Activated CD4-positive, alpha-beta T cell treated with anti-CD3 and anti-CD28 coated beads for 36 hours (primary cell): ENCODE data around the gene ARPC4. TPM values are rescaled to one million over a fixed set of nuclear protein-coding genes. Genes with fewer than 3 reads are reported as not detected.
"Not testable (repeated sequence)": the region's sequence is repeated elsewhere in the genome, so short reads cannot be mapped to it uniquely, and the experiment has no call there.

Experiments used
- ATAC-seq: fragments of 200-7000 bp; cut with Tn5 transposase; one replicate; pipeline ENCODE4 v1.10.0; 2021; ENCODE audit warnings: mild to moderate bottlenecking, moderate library complexity
- CTCF ChIA-PET: fragments of 350-600 bp; sonication (Branson Sonifier 250); formaldehyde crosslinking; loops from one replicate; lab custom pipeline; 2021; ENCODE audit warnings: antibody characterized with exemption; lab: Charles Lee
- POLR2A ChIA-PET: fragments of 350-600 bp; sonication (Branson Sonifier 250); formaldehyde crosslinking; loops from one replicate; lab custom pipeline; 2021; ENCODE audit warnings: antibody characterized with exemption, inconsistent platforms; lab: Charles Lee
- DNase-seq: peaks from one replicate; pipeline ENCODE4 v3.0.0-alpha.2; 2020
- H3K27ac Mint-ChIP-seq: one replicate; pipeline ENCODE4 v1.8.0; 2021; ENCODE audit warnings: mixed read lengths
- H3K27me3 Mint-ChIP-seq: one replicate; pipeline ENCODE4 v1.8.0; 2021; ENCODE audit warnings: mixed read lengths
- H3K36me3 Mint-ChIP-seq: one replicate; pipeline ENCODE4 v1.8.0; 2021; ENCODE audit warnings: low read depth, mixed read lengths
- H3K4me1 Mint-ChIP-seq: one replicate; pipeline ENCODE4 v1.8.0; 2021; ENCODE audit warnings: mixed read lengths
- H3K4me3 Mint-ChIP-seq: one replicate; pipeline ENCODE4 v1.8.0; 2021; ENCODE audit warnings: mild to moderate bottlenecking, moderate library complexity, mixed read lengths
- H3K9me3 Mint-ChIP-seq: one replicate; pipeline ENCODE4 v1.8.0; 2021; ENCODE audit warnings: low read depth, mixed read lengths
- intact Hi-C, 2 experiments: fragments of 100-400 bp; cut with DNase I in 1 of 2; cut with micrococcal nuclease in 1 of 2; formaldehyde crosslinking; loops; one replicate each; pipeline versions ENCODE4 v1.14.2 to v1.15.1; 2022 to 2024; cut with DNase I, micrococcal nuclease
- total RNA-seq, 2 experiments: library from RNA; stranded (reverse); gene quantifications; one replicate each; pipeline ENCODE4 v1.2.3, GENCODE V29; 2021

ARPC4 gene
- total RNA-seq, 2 experiments from 2014 or later: 164 to 231 TPM

GRCh38 chr3:9837701-9838582 is 45.1 kb downstream of the ARPC4 start:
- no peak for DNase-seq
- ATAC-seq: no peak
- Mint-ChIP-seq H3K4me1 (peaks cover 13% of the 10 kb centered on the region), H3K9me3 (no peaks in the 10 kb centered on the region), H3K36me3 (peaks cover 56% of the 10 kb centered on the region), H3K27ac (no peak overlapping the region), H3K27me3 (no peaks in the 10 kb centered on the region), H3K4me3 (no peak overlapping the region)
- POLR2A ChIA-PET: no interaction called here
- CTCF ChIA-PET: interaction anchor here (0.5 kb wide), 1 partner anchor 114 kb away, joined by 3 read pairs; the partner anchor contains the start of gene PRRT3
- intact Hi-C loops: no loop called here

GRCh38 chr3:9838856-9839255 is 46.0 kb downstream of the ARPC4 start:
- Mint-ChIP-seq H3K4me1 (peaks cover 14% of the 10 kb centered on the region), H3K27me3 (no peaks in the 10 kb centered on the region), H3K4me3 (no peak overlapping the region), H3K9me3 (no peaks in the 10 kb centered on the region), H3K36me3 (peaks cover 56% of the 10 kb centered on the region), H3K27ac (no peak overlapping the region)
- ATAC-seq (no peak), DNase-seq (no peak)
- POLR2A ChIA-PET: interaction anchor here (0.6 kb wide), 2 partner anchors 22 to 40 kb away, joined by 4 to 5 read pairs; no protein-coding TSS in a partner anchor
- intact Hi-C loops: no loop called here
- CTCF ChIA-PET: no interaction called here

- H3K36me3 Mint-ChIP-seq: peaks cover 40% of the 10 kb centered on the region
- H3K27ac Mint-ChIP-seq: no peak overlapping the region
- intact Hi-C loops: loop anchor here (5.0 kb wide), 3 partner anchors 51 to 444 kb away; partner anchors contain the start of genes CRELD1 (in 1 of the 2), JAGN1 (in 1 of the 2) and SETD5 (in 1 of the 2)
- H3K27me3 Mint-ChIP-seq: no peaks in the 10 kb centered on the region
- no peak overlapping the region for H3K4me3 Mint-ChIP-seq
- CTCF ChIA-PET: interaction anchor here (0.6 to 0.7 kb wide), 2 partner anchors 76 to 110 kb away, joined by 3 read pairs; partner anchors contain the start of gene IL17RC
- POLR2A ChIA-PET: interaction anchor here (0.6 to 0.7 kb wide), 2 partner anchors 98 to 211 kb away, joined by 3 to 4 read pairs; no protein-coding TSS in a partner anchor
- ATAC-seq (no peak), DNase-seq (no peak)
- no peaks in the 10 kb centered on the region for H3K9me3 Mint-ChIP-seq
- peaks cover 27% of the 10 kb centered on the region for H3K4me1 Mint-ChIP-seq
Measured at GRCh38 chr3:9841015-9841414, 48.1 kb downstream of the ARPC4 start.

GRCh38 chr3:9843715-9844438 is 51.0 kb downstream of the ARPC4 start, which contains the start of gene RPUSD3:
Gene RPUSD3 (minus strand): TSS chr3:9844008. CDS start chr3:9843990, 18 bp downstream.
- intact Hi-C loops: loop anchor here (1.0 to 5.0 kb wide), 14 partner anchors 46 to 477 kb away; partner anchors contain the start of genes CRELD1 (in 2 of the 2), JAGN1 (in 2 of the 2), BRK1 (in 1 of the 2) and BRPF1 (in 1 of the 2)
- ChIA-PET POLR2A (interaction anchor here (0.6 to 1.0 kb wide), 2 partner anchors 80 to 448 kb away, joined by 3 read pairs; no protein-coding TSS in a partner anchor), CTCF (interaction anchor here (1.0 to 1.4 kb wide), 2 partner anchors 47 to 103 kb away, joined by 4 to 6 read pairs; partner anchors contain the start of gene JAGN1)
- H3K27ac Mint-ChIP-seq: peak within 1 kb of the TSS; percentile 96
- H3K4me3 Mint-ChIP-seq: peak within 1 kb of the TSS; percentile 99
- ATAC-seq (peak; percentile 97), DNase-seq (peak; percentile 98)
- no peaks in the 10 kb centered on the region for H3K27me3 Mint-ChIP-seq
- peaks cover 29% of the 10 kb centered on the region for H3K36me3 Mint-ChIP-seq
- H3K4me1 Mint-ChIP-seq: peaks cover 28% of the 10 kb centered on the region
- no peaks in the 10 kb centered on the region for H3K9me3 Mint-ChIP-seq

- peaks cover 12% of the 10 kb centered on the region for H3K36me3 Mint-ChIP-seq
- H3K27ac Mint-ChIP-seq: no peak overlapping the region
- no peaks in the 10 kb centered on the region for H3K27me3 Mint-ChIP-seq
- CTCF ChIA-PET: no interaction called here
- intact Hi-C loops: no loop called here
- POLR2A ChIA-PET: no interaction called here
- DNase-seq (no peak), ATAC-seq (no peak)
- H3K4me1 Mint-ChIP-seq: peaks cover 28% of the 10 kb centered on the region
- H3K9me3 Mint-ChIP-seq: no peaks in the 10 kb centered on the region
- no peak overlapping the region for H3K4me3 Mint-ChIP-seq
Measured at GRCh38 chr3:9846231-9846630, 53.3 kb downstream of the ARPC4 start.

- intact Hi-C loops: no loop called here
- POLR2A ChIA-PET: no interaction called here
- H3K27ac Mint-ChIP-seq: no peak overlapping the region
- peaks cover 24% of the 10 kb centered on the region for H3K4me1 Mint-ChIP-seq
- DNase-seq: no peak
- H3K9me3 Mint-ChIP-seq: no peaks in the 10 kb centered on the region
- CTCF ChIA-PET: interaction anchor here (0.6 kb wide), 1 partner anchor 287 kb away, joined by 3 read pairs; no protein-coding TSS in a partner anchor
- no peak for ATAC-seq
- H3K36me3 Mint-ChIP-seq: peaks cover 5% of the 10 kb centered on the region
- no peak overlapping the region for H3K4me3 Mint-ChIP-seq
- no peaks in the 10 kb centered on the region for H3K27me3 Mint-ChIP-seq
Measured at GRCh38 chr3:9846931-9847488, 54.1 kb downstream of the ARPC4 start.

GRCh38 chr3:9847870-9848269 is 55.0 kb downstream of the ARPC4 start:
- DNase-seq, H3K27ac Mint-ChIP-seq, H3K27me3 Mint-ChIP-seq, intact Hi-C loops, H3K9me3 Mint-ChIP-seq, POLR2A ChIA-PET, H3K4me3 Mint-ChIP-seq, ATAC-seq, H3K36me3 Mint-ChIP-seq: not testable (repeated sequence)
- CTCF ChIA-PET: interaction anchor here (0.6 to 1.0 kb wide), 4 partner anchors 13 to 287 kb away, joined by 3 read pairs; no protein-coding TSS in a partner anchor
- H3K4me1 Mint-ChIP-seq: peaks cover 17% of the 10 kb centered on the region

- H3K9me3 Mint-ChIP-seq, ATAC-seq, POLR2A ChIA-PET, H3K36me3 Mint-ChIP-seq, H3K4me3 Mint-ChIP-seq, intact Hi-C loops, H3K27me3 Mint-ChIP-seq: not testable (repeated sequence)
- peak; percentile 29 for DNase-seq
- peaks cover 16% of the 10 kb centered on the region for H3K4me1 Mint-ChIP-seq
- CTCF ChIA-PET: interaction anchor here (0.6 to 1.5 kb wide), 9 partner anchors 12 to 437 kb away, joined by 3 to 5 read pairs (median 3); no protein-coding TSS in a partner anchor
- peak overlapping the region; percentile 38 for H3K27ac Mint-ChIP-seq
Measured at GRCh38 chr3:9848860-9849259, 56.0 kb downstream of the ARPC4 start.

GRCh38 chr3:9851383-9851782 is 58.5 kb downstream of the ARPC4 start:
- H3K9me3 Mint-ChIP-seq, intact Hi-C loops, H3K4me1 Mint-ChIP-seq, POLR2A ChIA-PET, H3K27ac Mint-ChIP-seq, H3K36me3 Mint-ChIP-seq, H3K4me3 Mint-ChIP-seq, DNase-seq, H3K27me3 Mint-ChIP-seq, ATAC-seq, CTCF ChIA-PET: not testable (repeated sequence)

- CTCF ChIA-PET, H3K27ac Mint-ChIP-seq, H3K4me3 Mint-ChIP-seq, H3K36me3 Mint-ChIP-seq, H3K4me1 Mint-ChIP-seq, intact Hi-C loops, POLR2A ChIA-PET, DNase-seq, ATAC-seq, H3K9me3 Mint-ChIP-seq, H3K27me3 Mint-ChIP-seq: not testable (repeated sequence)
Measured at GRCh38 chr3:9851926-9852325, 59.0 kb downstream of the ARPC4 start.
